Measurements from ENCODE around the gene ZNF784. TPM values are rescaled to one million over a fixed set of nuclear protein-coding genes. Genes with fewer than 3 reads are reported as not detected.

The ZNF784 gene
- total and polyA plus RNA-seq, 9 of the 15 experiments (the other 6 are each of a cell fraction or from before 2014, with no cell fraction given) = 0.14 to 6.1 (median 2.1) TPM

GRCh38 chr19:55643003-55643886 is 18.9 kb upstream of the ZNF784 start, which contains the start of gene ZNF581 (continued):
- TF ChIP-seq NFXL1 (CRISPR knock-in tag; IDR thresholded peaks at IDR 0.05) (no peak), BRF2 (IDR thresholded peaks at IDR 0.05; ENCODE audit: borderline replicate concordance, insufficient read depth, insufficient read length) (no peak), ZNF175 (CRISPR knock-in tag; IDR thresholded peaks at IDR 0.05; ENCODE audit: low read depth) (no peak), ZNF655 (CRISPR knock-in tag; IDR thresholded peaks at IDR 0.05) (no peak), SAP30 (IDR thresholded peaks at IDR 0.05; ENCODE audit: borderline replicate concordance, insufficient read depth, low read depth, low read length, poor library complexity, severe bottlenecking) (peak; percentile 90), MEF2D (tag; conservative IDR thresholded peaks at IDR 0.05; ENCODE audit: low read depth) (0 out of 2 replicates have a peak, but pooled peaks have one; percentile 35), CHD7 (IDR thresholded peaks at IDR 0.05; ENCODE audit: low read depth, low read length) (no peak), NR2F6 (CRISPR knock-in tag; IDR thresholded peaks at IDR 0.05) (no peak), ATF1 (CRISPR knock-in tag; IDR thresholded peaks at IDR 0.05) (no peak), ATF1 (tag; IDR thresholded peaks at IDR 0.05) (peak; percentile 51), BRD4 (IDR thresholded peaks at IDR 0.05) (no peak), KLF13 (tag; IDR thresholded peaks at IDR 0.05; ENCODE audit: borderline replicate concordance, low read depth) (peak; percentile 95), KDM1A (IDR thresholded peaks at IDR 0.05) (no peak; a peak in 1 of 4 replicates)

All from K562 (cell line).